Suprapubic skin (tissue), 3 donors: Measurements from ENCODE around the gene TRNAU1AP.

Source experiments
- CTCF ChIP-seq, 2 donors: fragments of 200-600 bp in 1 of 2; fragments of 450-650 bp in 1 of 2; sonication (generic) in 1 of 2; IDR thresholded peaks; one replicate each; pipeline ENCODE4 v1.5.1; 2016 to 2019; ENCODE audit warnings: antibody characterized with exemption in 2 of 2, mild to moderate bottlenecking in 1 of 2, moderate library complexity in 1 of 2
- EP300 ChIP-seq: sonication (generic); formaldehyde crosslinking; IDR thresholded peaks from one replicate; pipeline ENCODE4 v1.6.1; 2017; ENCODE audit warnings: antibody characterized with exemption
- POLR2A ChIP-seq, 2 donors: fragments of 450-650 bp; IDR thresholded peaks; one replicate each; pipeline ENCODE4 v1.6.1; 2017; ENCODE audit warnings: antibody characterized with exemption in 2 of 2, mild to moderate bottlenecking in 2 of 2, moderate library complexity in 2 of 2

DNA sequence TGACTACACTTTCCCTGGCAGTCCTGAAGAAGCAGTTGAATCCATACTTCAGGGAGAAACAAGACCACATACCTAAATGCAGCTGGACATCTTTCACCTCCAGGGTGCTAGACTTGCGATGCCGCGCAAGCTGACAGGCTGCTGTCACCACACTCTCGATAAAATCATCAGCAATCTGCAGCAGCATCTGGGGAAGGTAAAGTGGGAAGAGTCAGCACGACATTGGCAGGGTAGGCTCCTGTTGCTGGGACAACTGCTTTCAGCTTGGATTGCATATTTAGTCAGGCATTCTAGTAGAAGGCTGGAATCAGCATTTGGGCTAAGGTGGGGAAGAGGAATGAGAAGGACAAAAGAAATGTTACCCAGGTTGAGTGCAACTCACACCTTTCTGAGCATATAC, 60.3 kb downstream of the TRNAU1AP start:
- no peak for TF ChIP-seq CTCF (IDR thresholded peaks at IDR 0.05)
- TF ChIP-seq EP300: no peak
- no peak for TF ChIP-seq POLR2A (IDR thresholded peaks at IDR 0.05)
